ENCODE results near the gene DDC.

The DDC gene

GRCh38 chr7:50479743-50480517 is 85.3 kb downstream of the DDC start:
- no peak for TF ChIP-seq CTCF (conservative IDR thresholded peaks at IDR 0.05; ENCODE audit: low read depth, low read length)
- no peak for DNase-seq (ENCODE audit: low read depth)
- no peak overlapping the region for H3K4me3 ChIP-seq (ENCODE audit: low read length)

GRCh38 chr7:50477640-50478039 is 87.6 kb downstream of the DDC start:
- TF ChIP-seq CTCF (conservative IDR thresholded peaks at IDR 0.05; ENCODE audit: low read depth, low read length), result no peak
- no peak for DNase-seq (ENCODE audit: low read depth)
- H3K4me3 ChIP-seq (ENCODE audit: low read length), result no peak overlapping the region

DNA sequence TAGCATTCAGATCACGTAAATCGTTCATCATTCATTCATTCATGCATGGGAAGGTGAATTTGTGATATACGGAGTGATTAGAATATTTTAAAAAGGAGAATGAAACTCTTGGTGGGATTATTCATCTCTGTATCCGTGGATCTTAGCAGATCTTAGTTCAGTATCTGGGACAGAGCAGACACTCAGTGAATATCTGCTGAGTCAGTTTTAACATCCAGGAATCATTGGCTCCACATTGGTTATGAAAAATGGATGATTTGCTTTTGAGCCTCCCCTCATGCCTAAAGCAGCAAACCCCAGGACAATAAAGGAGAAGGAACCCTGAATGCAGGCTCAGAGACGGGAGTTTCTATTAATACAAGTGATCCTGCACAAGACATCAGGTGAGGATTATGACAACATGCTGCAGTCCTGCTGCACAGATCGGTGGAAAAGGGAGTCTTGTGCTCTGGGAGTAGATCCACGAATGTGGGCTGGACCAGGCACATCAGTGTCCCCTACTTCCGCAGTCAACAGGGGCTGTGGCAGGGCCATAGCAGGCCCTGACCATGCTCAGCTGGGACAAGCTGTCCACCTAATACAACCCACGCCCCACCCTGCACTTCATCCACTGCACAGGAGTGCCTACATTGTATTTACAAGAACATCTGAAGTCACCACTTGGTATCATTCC is 88.1 kb downstream of the DDC start:
- no peak overlapping the region for H3K4me3 ChIP-seq (ENCODE audit: low read length)
- TF ChIP-seq CTCF (conservative IDR thresholded peaks at IDR 0.05; ENCODE audit: low read depth, low read length), result no peak
- no peak for DNase-seq (ENCODE audit: low read depth)

DNA sequence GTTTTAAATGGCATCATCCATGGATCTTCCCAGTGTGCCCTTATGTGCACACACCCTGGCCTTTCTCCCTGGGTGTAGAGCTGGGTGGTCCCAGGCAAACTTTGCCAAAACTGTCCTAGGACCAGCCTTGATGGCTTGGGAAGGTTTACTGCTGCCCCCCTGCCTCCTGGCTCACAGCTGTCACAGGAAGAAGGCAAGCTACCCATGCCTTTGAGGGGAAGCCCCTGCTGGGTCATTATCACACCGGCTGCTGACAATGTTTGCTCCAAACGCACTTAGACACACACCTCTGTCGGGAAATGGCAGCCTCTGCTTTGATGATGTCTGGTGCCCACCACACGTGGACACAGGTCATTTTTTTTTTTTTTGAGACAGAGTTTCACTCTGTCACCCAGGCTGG is 89.9 kb downstream of the DDC start:
- no peak overlapping the region for H3K4me3 ChIP-seq (ENCODE audit: low read length)
- TF ChIP-seq CTCF (conservative IDR thresholded peaks at IDR 0.05; ENCODE audit: low read depth, low read length), result no peak
- DNase-seq (ENCODE audit: low read depth), result no peak

- no peak for TF ChIP-seq CTCF (conservative IDR thresholded peaks at IDR 0.05; ENCODE audit: low read depth, low read length)
- H3K4me3 ChIP-seq (ENCODE audit: low read length), result no peak overlapping the region
- DNase-seq (ENCODE audit: low read depth), result no peak
Measured at GRCh38 chr7:50474382-50475160, 90.6 kb downstream of the DDC start.

GRCh38 chr7:50473531-50473930 is 91.7 kb downstream of the DDC start:
- no peak for DNase-seq (ENCODE audit: low read depth)
- TF ChIP-seq CTCF (conservative IDR thresholded peaks at IDR 0.05; ENCODE audit: low read depth, low read length), result no peak
- no peak overlapping the region for H3K4me3 ChIP-seq (ENCODE audit: low read length)
